ENCODE results near the gene ZNF280C. TPM values are rescaled to one million over a fixed set of nuclear protein-coding genes. Genes with fewer than 3 reads are reported as not detected.
"Not testable (repeated sequence)": the region's sequence is repeated elsewhere in the genome, so short reads cannot be mapped to it uniquely, and the experiment has no call there.

ZNF280C gene
- total and polyA plus RNA-seq, 2 donors = 2.4 to 3.2 TPM

- Histone ChIP-seq H3K4me3 (ENCODE audit: low read length in 2 of 2) (no peak overlapping the region), H3K27ac (ENCODE audit: low read depth in 1 of 2, low read length in 1 of 2) (no peak overlapping the region), H3K9me3 (ENCODE audit: control insufficient read depth in 2 of 2, insufficient read depth in 1 of 2, low read length in 1 of 2) (no peaks in the 10 kb centered on the region), H3K27me3 (ENCODE audit: control insufficient read depth in 2 of 2, insufficient read depth in 1 of 2, low read length in 1 of 2) (peaks cover 0 to 2% of the 10 kb centered on the region in 2 donors), H3K36me3 (ENCODE audit: control insufficient read depth in 2 of 2, insufficient read depth in 2 of 2, low read length in 1 of 2) (no peaks in the 10 kb centered on the region), H3K4me1 (ENCODE audit: control insufficient read depth in 2 of 2, insufficient read depth in 2 of 2, low read length in 2 of 2) (no peaks in the 10 kb centered on the region)
- DNase-seq (ENCODE audit: low read depth in 6 of 9, low spot score in 9 of 9) = no peak
- WGBS = 90% methylated on average over 5 of the region's 5 CpGs
These were observed 27.0 kb upstream of the ZNF280C start for GRCh38 chrX:130295519-130296296.

- Histone ChIP-seq H3K4me3 (ENCODE audit: low read length in 2 of 2) (no peak overlapping the region), H3K27me3 (ENCODE audit: control insufficient read depth in 2 of 2, insufficient read depth in 1 of 2, low read length in 1 of 2) (no peaks in the 10 kb centered on the region), H3K27ac (ENCODE audit: low read depth in 1 of 2, low read length in 1 of 2) (no peak overlapping the region), H3K36me3 (ENCODE audit: control insufficient read depth in 2 of 2, insufficient read depth in 2 of 2, low read length in 1 of 2) (no peaks in the 10 kb centered on the region), H3K4me1 (ENCODE audit: control insufficient read depth in 2 of 2, insufficient read depth in 2 of 2, low read length in 2 of 2) (no peaks in the 10 kb centered on the region), H3K9me3 (ENCODE audit: control insufficient read depth in 2 of 2, insufficient read depth in 1 of 2, low read length in 1 of 2) (no peaks in the 10 kb centered on the region)
- no peak for DNase-seq (ENCODE audit: low read depth in 6 of 9, low spot score in 9 of 9)
- 95% methylated on average over 11 of the region's 11 CpGs for WGBS
These were observed 18.5 kb upstream of the ZNF280C start for GRCh38 chrX:130287071-130287770.

GRCh38 chrX:130285710-130286109 is 17.0 kb upstream of the ZNF280C start:
- Histone ChIP-seq H3K27me3 (ENCODE audit: control insufficient read depth in 2 of 2, insufficient read depth in 1 of 2, low read length in 1 of 2) (no peaks in the 10 kb centered on the region), H3K9me3 (ENCODE audit: control insufficient read depth in 2 of 2, insufficient read depth in 1 of 2, low read length in 1 of 2) (no peaks in the 10 kb centered on the region), H3K36me3 (ENCODE audit: control insufficient read depth in 2 of 2, insufficient read depth in 2 of 2, low read length in 1 of 2) (no peaks in the 10 kb centered on the region), H3K27ac (ENCODE audit: low read depth in 1 of 2, low read length in 1 of 2) (no peak overlapping the region), H3K4me1 (ENCODE audit: control insufficient read depth in 2 of 2, insufficient read depth in 2 of 2, low read length in 2 of 2) (no peaks in the 10 kb centered on the region), H3K4me3 (ENCODE audit: low read length in 2 of 2) (no peak overlapping the region)
- WGBS = 93% methylated on average over 2 of the region's 2 CpGs
- no peak for DNase-seq (ENCODE audit: low read depth in 6 of 9, low spot score in 9 of 9)

- no peaks in the 10 kb centered on the region for H3K4me1 ChIP-seq (ENCODE audit: control insufficient read depth in 2 of 2, insufficient read depth in 2 of 2, low read length in 2 of 2)
- H3K9me3 ChIP-seq (ENCODE audit: control insufficient read depth in 2 of 2, insufficient read depth in 1 of 2, low read length in 1 of 2) = no peaks in the 10 kb centered on the region
- DNase-seq (ENCODE audit: low read depth in 6 of 9, low spot score in 9 of 9) = no peak
- no peaks in the 10 kb centered on the region for H3K36me3 ChIP-seq (ENCODE audit: control insufficient read depth in 2 of 2, insufficient read depth in 2 of 2, low read length in 1 of 2)
- no peak overlapping the region for H3K27ac ChIP-seq (ENCODE audit: low read depth in 1 of 2, low read length in 1 of 2)
- no peaks in the 10 kb centered on the region for H3K27me3 ChIP-seq (ENCODE audit: control insufficient read depth in 2 of 2, insufficient read depth in 1 of 2, low read length in 1 of 2)
- 93% methylated on average over 3 of the region's 3 CpGs for WGBS
- no peak overlapping the region for H3K4me3 ChIP-seq (ENCODE audit: low read length in 2 of 2)
These were observed 16.4 kb upstream of the ZNF280C start for GRCh38 chrX:130285069-130285620.

GRCh38 chrX:130282151-130282550 is 13.5 kb upstream of the ZNF280C start:
- Histone ChIP-seq H3K4me3 (ENCODE audit: low read length in 2 of 2) (no peak overlapping the region), H3K27me3 (ENCODE audit: control insufficient read depth in 2 of 2, insufficient read depth in 1 of 2, low read length in 1 of 2) (no peaks in the 10 kb centered on the region), H3K27ac (ENCODE audit: low read depth in 1 of 2, low read length in 1 of 2) (no peak overlapping the region), H3K9me3 (ENCODE audit: control insufficient read depth in 2 of 2, insufficient read depth in 1 of 2, low read length in 1 of 2) (no peaks in the 10 kb centered on the region), H3K4me1 (ENCODE audit: control insufficient read depth in 2 of 2, insufficient read depth in 2 of 2, low read length in 2 of 2) (no peaks in the 10 kb centered on the region), H3K36me3 (ENCODE audit: control insufficient read depth in 2 of 2, insufficient read depth in 2 of 2, low read length in 1 of 2) (no peaks in the 10 kb centered on the region)
- WGBS = 96% methylated on average over 3 of the region's 3 CpGs
- DNase-seq (ENCODE audit: low read depth in 6 of 9, low spot score in 9 of 9) = no peak

GRCh38 chrX:130280901-130281300 is 12.2 kb upstream of the ZNF280C start:
- DNase-seq (ENCODE audit: low read depth in 6 of 9, low spot score in 9 of 9) = no peak
- WGBS = 88% methylated on average over 3 of the region's 3 CpGs
- Histone ChIP-seq H3K27ac (ENCODE audit: low read depth in 1 of 2, low read length in 1 of 2) (no peak overlapping the region), H3K9me3 (ENCODE audit: control insufficient read depth in 2 of 2, insufficient read depth in 1 of 2, low read length in 1 of 2) (no peaks in the 10 kb centered on the region), H3K27me3 (ENCODE audit: control insufficient read depth in 2 of 2, insufficient read depth in 1 of 2, low read length in 1 of 2) (no peaks in the 10 kb centered on the region), H3K4me3 (ENCODE audit: low read length in 2 of 2) (no peak overlapping the region), H3K4me1 (ENCODE audit: control insufficient read depth in 2 of 2, insufficient read depth in 2 of 2, low read length in 2 of 2) (no peaks in the 10 kb centered on the region), H3K36me3 (ENCODE audit: control insufficient read depth in 2 of 2, insufficient read depth in 2 of 2, low read length in 1 of 2) (no peaks in the 10 kb centered on the region)

GRCh38 chrX:130272253-130272652 is 3.6 kb upstream of the ZNF280C start:
- H3K4me3 ChIP-seq (ENCODE audit: low read length in 2 of 2); H3K27ac ChIP-seq (ENCODE audit: low read depth in 1 of 2, low read length in 1 of 2); H3K4me1 ChIP-seq (ENCODE audit: control insufficient read depth in 2 of 2, insufficient read depth in 2 of 2, low read length in 2 of 2); H3K9me3 ChIP-seq (ENCODE audit: control insufficient read depth in 2 of 2, insufficient read depth in 1 of 2, low read length in 1 of 2); DNase-seq (ENCODE audit: low read depth in 6 of 9, low spot score in 9 of 9); H3K36me3 ChIP-seq (ENCODE audit: control insufficient read depth in 2 of 2, insufficient read depth in 2 of 2, low read length in 1 of 2); H3K27me3 ChIP-seq (ENCODE audit: control insufficient read depth in 2 of 2, insufficient read depth in 1 of 2, low read length in 1 of 2): not testable (repeated sequence)
- WGBS = 98% methylated on average over 2 of the region's 2 CpGs

GRCh38 chrX:130269391-130269790 is 692 bp upstream of the ZNF280C start:
- not testable (repeated sequence) for H3K4me1 ChIP-seq (ENCODE audit: control insufficient read depth in 2 of 2, insufficient read depth in 2 of 2, low read length in 2 of 2); H3K36me3 ChIP-seq (ENCODE audit: control insufficient read depth in 2 of 2, insufficient read depth in 2 of 2, low read length in 1 of 2); H3K9me3 ChIP-seq (ENCODE audit: control insufficient read depth in 2 of 2, insufficient read depth in 1 of 2, low read length in 1 of 2); H3K27ac ChIP-seq (ENCODE audit: low read depth in 1 of 2, low read length in 1 of 2); H3K27me3 ChIP-seq (ENCODE audit: control insufficient read depth in 2 of 2, insufficient read depth in 1 of 2, low read length in 1 of 2); DNase-seq (ENCODE audit: low read depth in 6 of 9, low spot score in 9 of 9); H3K4me3 ChIP-seq (ENCODE audit: low read length in 2 of 2)
- WGBS = 98% methylated on average over 12 of the region's 12 CpGs

GRCh38 chrX:130267956-130268448 is 697 bp downstream of the ZNF280C start:
- peak overlapping the region; percentile 90 for H3K27ac ChIP-seq (ENCODE audit: low read depth in 1 of 2, low read length in 1 of 2)
- WGBS = 1% methylated on average over 13 of the region's 13 CpGs
- peaks cover 0 to 2% of the 10 kb centered on the region in 2 donors for H3K4me1 ChIP-seq (ENCODE audit: control insufficient read depth in 2 of 2, insufficient read depth in 2 of 2, low read length in 2 of 2)
- H3K27me3 ChIP-seq (ENCODE audit: control insufficient read depth in 2 of 2, insufficient read depth in 1 of 2, low read length in 1 of 2) = no peaks in the 10 kb centered on the region
- H3K4me3 ChIP-seq (ENCODE audit: low read length in 2 of 2) = peak overlapping the region; percentile 67 to 74
- H3K9me3 ChIP-seq (ENCODE audit: control insufficient read depth in 2 of 2, insufficient read depth in 1 of 2, low read length in 1 of 2) = peaks cover 0 to 4% of the 10 kb centered on the region in 2 donors
- peak in 5 of 9 donors; percentile 1 to 9 (median 3) for DNase-seq (ENCODE audit: low read depth in 6 of 9, low spot score in 9 of 9)
- H3K36me3 ChIP-seq (ENCODE audit: control insufficient read depth in 2 of 2, insufficient read depth in 2 of 2, low read length in 1 of 2) = no peaks in the 10 kb centered on the region
